HUES64 (cell line): Measurements from ENCODE around the gene CYP4F11.
"Not testable (repeated sequence)": the region's sequence is repeated elsewhere in the genome, so short reads cannot be mapped to it uniquely, and the experiment has no call there.

ENCODE experiments used
- H3K27ac ChIP-seq: 2 replicates; pipeline ENCODE4 v1.7.0; 2013; ENCODE audit warnings: low read depth, low read length, inconsistent platforms
- H3K27me3 ChIP-seq: 2 replicates; pipeline ENCODE4 v1.6.1; 2013; ENCODE audit warnings: mild to moderate bottlenecking, low read length; ENCODE audit not compliant: insufficient read depth
- H3K36me3 ChIP-seq: 2 replicates; pipeline ENCODE4 v1.6.1; 2013; ENCODE audit warnings: mild to moderate bottlenecking, low read length; ENCODE audit not compliant: insufficient read depth
- H3K4me1 ChIP-seq: 2 replicates; pipeline ENCODE4 v1.6.1; 2013; ENCODE audit warnings: mild to moderate bottlenecking, low read length, moderate library complexity; ENCODE audit not compliant: insufficient read depth
- H3K4me3 ChIP-seq: 2 replicates; pipeline ENCODE4 v1.5.1; 2013; ENCODE audit warnings: mild to moderate bottlenecking, low read length, moderate library complexity
- H3K9ac ChIP-seq: 2 replicates; pipeline ENCODE4 v1.6.1; 2013; ENCODE audit warnings: mild to moderate bottlenecking, low read depth, low read length
- H3K9me3 ChIP-seq: 2 replicates; pipeline ENCODE4 v1.6.1; 2013; ENCODE audit warnings: low read depth, low read length; ENCODE audit not compliant: insufficient read depth
- WGBS: fragments of 150-250, 120-280 bp; methylation state at CpG from one replicate; pipeline ENCODE4 v1.1.7; 2013; ENCODE audit warnings: missing lambda C conversion rate; 5-methylcytosine and 5-hydroxymethylcytosine counted together

CYP4F11 gene

DNA sequence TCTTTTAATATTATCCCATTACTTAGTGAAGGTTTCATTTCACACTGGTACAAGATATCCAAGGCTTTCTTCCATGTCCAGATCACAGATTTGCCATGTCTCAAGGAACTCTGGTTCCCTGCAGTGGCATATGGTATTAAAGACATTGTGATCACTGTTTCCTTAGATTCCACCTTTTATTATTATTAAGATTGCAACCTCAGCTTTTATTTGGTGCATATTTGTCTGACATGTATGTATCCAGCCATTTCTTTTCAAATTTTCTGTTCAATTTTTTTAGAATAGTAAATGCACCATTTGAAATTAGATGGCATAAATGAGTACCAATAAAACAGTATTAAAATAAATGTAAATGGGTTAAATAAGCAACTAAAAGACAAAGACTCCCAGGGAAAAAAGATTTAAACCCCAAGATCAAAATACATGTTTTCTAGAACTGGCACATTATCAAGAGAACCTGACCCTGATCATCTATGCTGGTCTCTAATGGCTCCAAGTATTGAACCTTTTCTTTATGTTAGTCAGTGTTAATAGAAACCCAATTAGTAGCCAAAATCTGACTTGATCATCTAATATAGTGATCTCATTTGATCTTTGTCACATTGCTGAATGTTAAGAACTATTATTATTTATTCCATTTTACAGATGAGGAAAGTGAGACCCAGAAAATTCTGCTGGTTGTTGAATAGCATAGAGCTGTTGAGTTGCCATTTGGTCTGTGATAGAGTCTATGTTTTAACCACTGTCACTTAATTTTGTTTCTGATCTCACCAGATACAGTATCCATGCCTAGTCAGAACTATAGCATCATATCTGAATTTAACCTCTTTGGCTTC, 14.1 kb upstream of the CYP4F11 start, which contains the start of gene OR10H4:
Gene OR10H4, plus strand, starts transcription at position 786 of the 836 bp plus-strand sequence. Its CDS starts 0 bp downstream, at position 786.
- no peaks in the 10 kb centered on the region for H3K27me3 ChIP-seq
- H3K36me3 ChIP-seq = no peaks in the 10 kb centered on the region
- no peaks in the 10 kb centered on the region for H3K4me1 ChIP-seq
- H3K4me3 ChIP-seq = no peak within 1 kb of the TSS
- no peak within 1 kb of the TSS for H3K9ac ChIP-seq
- peaks cover 92% of the 10 kb centered on the region for H3K9me3 ChIP-seq
- H3K27ac ChIP-seq = no peak within 1 kb of the TSS

- H3K4me3 ChIP-seq = no peak overlapping the region
- WGBS = 44% methylated on average over 3 of the region's 4 CpGs
- no peak overlapping the region for H3K9ac ChIP-seq
- H3K9me3 ChIP-seq = peaks cover 93% of the 10 kb centered on the region
- no peaks in the 10 kb centered on the region for H3K27me3 ChIP-seq
- H3K4me1 ChIP-seq = no peaks in the 10 kb centered on the region
- H3K36me3 ChIP-seq = no peaks in the 10 kb centered on the region
- no peak overlapping the region for H3K27ac ChIP-seq
These were observed 11.0 kb upstream of the CYP4F11 start for GRCh38 chr19:15945301-15945700.

DNA sequence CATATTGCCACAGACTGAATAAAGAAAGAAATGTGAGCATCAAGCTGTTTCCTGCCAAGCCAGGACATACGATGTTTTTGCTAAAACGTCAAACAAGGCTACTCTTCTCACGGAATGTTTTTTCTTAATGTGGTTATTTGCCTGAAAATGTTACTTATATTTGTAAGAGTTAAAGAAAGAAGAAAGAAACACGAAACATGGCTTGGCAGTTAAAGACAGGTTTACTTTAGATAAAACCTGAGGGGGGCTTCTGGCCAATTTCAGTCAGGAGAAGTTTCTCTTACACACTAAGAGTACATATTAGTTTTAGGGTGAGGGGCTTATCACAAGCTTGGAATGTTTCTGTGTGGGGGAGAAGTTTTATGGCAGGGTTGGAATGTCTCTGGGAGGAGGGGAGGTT, 10.1 kb upstream of the CYP4F11 start:
- 77% methylated on average over 4 of the region's 4 CpGs for WGBS
- no peak overlapping the region for H3K4me3 ChIP-seq
- H3K9me3 ChIP-seq = peaks cover 93% of the 10 kb centered on the region
- H3K4me1 ChIP-seq = no peaks in the 10 kb centered on the region
- H3K9ac ChIP-seq = no peak overlapping the region
- no peaks in the 10 kb centered on the region for H3K36me3 ChIP-seq
- H3K27me3 ChIP-seq = no peaks in the 10 kb centered on the region
- no peak overlapping the region for H3K27ac ChIP-seq

GRCh38 chr19:15937771-15938170, 3.4 kb upstream of the CYP4F11 start:
- Histone ChIP-seq H3K27ac (no peak overlapping the region), H3K27me3 (no peaks in the 10 kb centered on the region), H3K9ac (no peak overlapping the region), H3K9me3 (peaks cover 83% of the 10 kb centered on the region), H3K36me3 (no peaks in the 10 kb centered on the region), H3K4me1 (no peaks in the 10 kb centered on the region), H3K4me3 (no peak overlapping the region)
- WGBS = 30% methylated on average over 2 of the region's 2 CpGs

DNA sequence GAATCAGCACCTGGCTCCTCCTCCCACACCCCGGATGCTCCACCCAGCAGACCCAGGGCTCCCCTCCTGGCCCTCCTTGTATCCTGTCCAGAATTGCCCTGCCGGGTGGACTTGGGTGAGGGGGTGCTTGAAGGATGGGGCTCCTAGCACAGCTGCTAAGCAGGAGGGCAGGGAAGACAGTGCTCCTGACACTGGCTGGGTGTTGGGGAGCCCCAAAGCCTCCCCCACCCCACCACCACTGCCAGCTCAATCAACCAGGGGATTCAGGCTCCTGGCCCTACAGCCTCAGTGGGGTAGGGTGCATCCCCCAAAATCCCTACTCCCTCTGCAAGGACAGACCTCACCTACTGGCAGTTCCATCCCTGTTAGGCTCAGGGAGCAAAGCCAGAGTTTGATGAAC, 2.6 kb upstream of the CYP4F11 start:
- no peaks in the 10 kb centered on the region for H3K27me3 ChIP-seq
- H3K4me3 ChIP-seq = no peak overlapping the region
- peaks cover 75% of the 10 kb centered on the region for H3K9me3 ChIP-seq
- 33% methylated on average over 1 of the region's 2 CpGs for WGBS
- H3K9ac ChIP-seq = no peak overlapping the region
- no peaks in the 10 kb centered on the region for H3K4me1 ChIP-seq
- H3K27ac ChIP-seq = no peak overlapping the region
- H3K36me3 ChIP-seq = no peaks in the 10 kb centered on the region

DNA sequence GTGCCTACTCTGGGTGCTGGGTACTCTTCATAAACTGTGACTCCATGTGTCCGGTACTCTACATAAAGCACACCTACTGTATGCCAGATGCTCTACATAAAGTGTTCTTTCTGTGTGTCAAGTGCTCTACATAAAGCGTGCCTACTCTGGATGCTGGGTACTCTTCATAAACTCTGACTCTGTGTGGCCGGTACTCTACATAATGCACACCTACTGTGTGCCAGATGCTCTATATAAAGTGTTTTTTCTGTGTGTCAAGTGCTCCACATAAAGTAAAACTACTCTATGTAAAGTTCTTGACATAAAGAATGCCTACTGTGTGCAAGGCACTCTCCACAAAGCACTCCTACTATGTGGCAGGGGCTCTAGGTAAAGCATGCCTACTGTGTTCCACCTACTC, 1.8 kb upstream of the CYP4F11 start:
- 80% methylated on average over 3 of the region's 3 CpGs for WGBS
- H3K36me3 ChIP-seq = no peaks in the 10 kb centered on the region
- H3K9ac ChIP-seq = no peak overlapping the region

DNA sequence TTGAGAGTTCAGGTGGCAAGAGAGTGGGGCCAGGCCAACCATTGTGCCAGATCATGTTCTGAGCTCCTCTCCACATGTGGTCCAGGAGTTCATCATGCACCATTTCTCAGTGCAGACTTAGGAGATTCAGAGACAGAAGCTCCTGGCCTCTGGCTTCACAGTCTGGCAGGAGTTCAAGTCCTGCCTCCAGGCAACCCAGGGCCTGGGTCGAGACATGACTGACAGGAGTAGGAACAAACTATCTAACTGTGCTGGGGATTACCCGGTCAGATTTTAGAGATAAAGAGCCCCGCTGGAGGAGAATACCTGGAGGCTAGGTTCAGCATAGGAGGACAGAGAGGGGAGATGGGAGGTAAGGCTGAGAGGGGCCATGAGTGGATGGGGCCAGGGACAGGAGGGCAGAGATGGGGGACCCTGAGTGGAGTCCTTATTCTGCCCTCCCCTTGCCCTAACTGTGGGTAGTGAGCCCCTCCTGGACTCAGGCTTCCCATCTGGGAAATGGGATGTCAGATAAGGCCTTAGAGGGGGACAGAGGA, 906 bp upstream of the CYP4F11 start:
- H3K4me3 ChIP-seq = no peak overlapping the region
- H3K27me3 ChIP-seq = no peaks in the 10 kb centered on the region
- peaks cover 69% of the 10 kb centered on the region for H3K9me3 ChIP-seq
- WGBS = 65% methylated on average over 3 of the region's 3 CpGs
- no peak overlapping the region for H3K9ac ChIP-seq
- no peak overlapping the region for H3K27ac ChIP-seq
- no peaks in the 10 kb centered on the region for H3K4me1 ChIP-seq
- H3K36me3 ChIP-seq = no peaks in the 10 kb centered on the region

More for the DNA sequence above, 1.8 kb upstream of the CYP4F11 start:
- no peak overlapping the region for H3K27ac ChIP-seq
- no peaks in the 10 kb centered on the region for H3K27me3 ChIP-seq
- H3K9me3 ChIP-seq = peaks cover 71% of the 10 kb centered on the region
- no peak overlapping the region for H3K4me3 ChIP-seq
- no peaks in the 10 kb centered on the region for H3K4me1 ChIP-seq

- H3K27me3 ChIP-seq, H3K9ac ChIP-seq, H3K4me3 ChIP-seq, H3K27ac ChIP-seq, H3K4me1 ChIP-seq, H3K36me3 ChIP-seq: not testable (repeated sequence)
- WGBS = 76% methylated on average over 12 of the region's 12 CpGs
- H3K9me3 ChIP-seq = peaks cover 68% of the 10 kb centered on the region
These were observed 483 bp downstream of the CYP4F11 start for GRCh38 chr19:15933761-15934331.

DNA sequence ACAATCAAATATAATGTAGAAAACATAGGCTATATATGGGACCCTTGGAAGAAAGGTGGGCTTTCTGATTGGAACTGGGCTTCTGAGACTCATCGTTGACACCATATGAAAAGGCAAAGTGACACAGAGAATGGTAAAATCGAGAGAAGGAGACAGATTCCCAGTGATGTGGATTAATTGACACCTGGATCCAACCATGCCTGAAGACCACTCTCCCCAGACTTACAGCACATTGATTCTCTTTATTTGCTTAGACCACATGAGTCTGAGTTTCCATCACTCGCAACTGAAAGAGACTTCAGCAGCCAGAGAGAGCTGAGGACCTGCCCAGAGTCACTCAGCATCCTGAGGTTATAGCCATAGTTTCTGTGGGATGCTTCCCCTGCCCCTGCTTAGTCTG, 6.0 kb downstream of the CYP4F11 start:
- Histone ChIP-seq H3K4me3 (no peak overlapping the region), H3K27ac (no peak overlapping the region), H3K4me1 (no peaks in the 10 kb centered on the region), H3K36me3 (no peaks in the 10 kb centered on the region), H3K9ac (no peak overlapping the region), H3K9me3 (peaks cover 71% of the 10 kb centered on the region), H3K27me3 (no peaks in the 10 kb centered on the region)
- 71% methylated on average over 3 of the region's 3 CpGs for WGBS

DNA sequence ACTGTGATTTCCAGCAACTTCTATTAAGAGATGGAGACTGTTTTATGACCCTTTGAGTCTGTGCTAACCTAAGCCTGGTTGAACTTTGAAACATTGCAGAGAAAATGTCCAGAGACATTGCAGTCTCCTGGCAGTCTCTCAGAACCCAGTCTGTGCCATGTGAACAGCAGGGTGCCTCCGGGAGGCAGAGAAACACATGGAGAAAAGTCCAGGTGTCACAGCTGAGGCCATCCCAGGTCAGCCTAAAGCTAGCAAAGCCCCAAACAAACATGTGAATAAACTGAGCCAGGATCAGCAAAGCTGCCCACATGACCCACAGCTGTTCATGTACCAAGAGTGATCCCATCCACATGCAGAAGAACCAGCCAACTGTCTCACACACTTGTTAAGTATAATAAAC, 7.8 kb downstream of the CYP4F11 start:
- no peaks in the 10 kb centered on the region for H3K36me3 ChIP-seq
- H3K27ac ChIP-seq = no peak overlapping the region
- WGBS = 0% methylated on average over 1 of the region's 1 CpG

DNA sequence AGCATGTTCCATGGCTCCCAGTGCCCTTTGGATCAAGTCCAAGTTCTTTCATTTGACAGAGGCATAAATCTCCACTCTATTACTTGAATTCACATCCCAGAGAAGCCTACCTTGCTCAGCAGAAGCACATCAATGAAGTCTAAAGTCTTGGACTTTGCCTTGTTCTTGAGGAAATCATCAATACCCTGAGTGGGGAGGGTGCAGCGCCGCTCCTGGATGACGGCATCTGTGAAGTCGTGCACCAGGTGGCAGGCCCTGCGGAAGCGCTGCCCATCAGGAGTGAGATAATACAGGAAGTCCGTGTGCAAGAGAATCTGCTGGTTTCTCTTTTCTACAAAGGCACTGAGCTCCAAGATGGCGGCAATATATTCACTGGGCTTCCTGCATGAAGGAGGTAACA, 10.6 kb downstream of the CYP4F11 start:
- Histone ChIP-seq H3K4me1 (no peaks in the 10 kb centered on the region), H3K27me3 (no peaks in the 10 kb centered on the region), H3K4me3 (no peak overlapping the region), H3K9me3 (peaks cover 92% of the 10 kb centered on the region), H3K36me3 (no peaks in the 10 kb centered on the region), H3K9ac (no peak overlapping the region), H3K27ac (no peak overlapping the region)
- 77% methylated on average over 8 of the region's 8 CpGs for WGBS

More for the DNA sequence above, 7.8 kb downstream of the CYP4F11 start:
- Histone ChIP-seq H3K9me3 (peaks cover 89% of the 10 kb centered on the region), H3K4me3 (no peak overlapping the region), H3K9ac (no peak overlapping the region), H3K4me1 (no peaks in the 10 kb centered on the region), H3K27me3 (no peaks in the 10 kb centered on the region)
